GM10248 (cell line): ENCODE measurements around the gene LRRFIP1.

Source experiments
- CTCF ChIA-PET: fragments of 300-600 bp; sonication (Branson Sonifier 250); formaldehyde crosslinking; extraction: SDS; loops from one replicate; lab custom pipeline; 2021; ENCODE audit warnings: antibody characterized with exemption; lab: Yijun Ruan, JAX
- POLR2A ChIA-PET: fragments of 350-650 bp; sonication (Branson Sonifier 250); formaldehyde crosslinking; extraction: SDS; loops from one replicate; lab custom pipeline; 2020; ENCODE audit warnings: antibody characterized with exemption; lab: Yijun Ruan, JAX
- DNase-seq: peaks from one replicate; pipeline ENCODE4 v3.0.0; 2012; ENCODE audit errors: extremely low spot score
- TF ChIP-seq, protein P1 (sequence below): IDR thresholded peaks from 2 replicates; pipeline ENCODE4 v1.5.1; 2012; ENCODE audit warnings: mild to moderate bottlenecking, low read depth; ENCODE audit errors: extremely low read depth, missing control alignments, control extremely low read depth

LRRFIP1 gene

DNA sequence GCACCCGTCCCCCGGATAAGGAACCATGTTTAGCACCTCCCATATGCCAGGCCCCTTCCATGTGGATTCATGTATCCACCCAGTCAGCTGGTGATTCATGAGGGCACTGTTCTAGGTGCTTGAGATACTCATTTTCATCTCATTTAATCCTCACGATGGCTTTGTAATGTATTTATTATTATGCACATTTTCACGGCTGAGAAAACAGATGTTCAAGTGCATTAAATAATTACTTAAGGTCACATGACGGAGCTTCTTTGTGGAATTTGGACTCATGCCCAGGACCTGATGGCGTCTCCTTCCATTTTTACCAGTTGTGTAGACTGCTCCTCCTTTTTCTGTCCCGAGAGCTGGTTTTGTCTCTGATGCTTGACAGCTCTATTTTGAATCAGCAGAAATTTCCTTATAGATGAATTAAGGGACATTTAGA is 99.0 kb downstream of the LRRFIP1 start:
- POLR2A ChIA-PET, result no interaction called here
- DNase-seq, result no peak
- CTCF ChIA-PET, result interaction anchor here (1.4 to 14.7 kb wide), 2 partner anchors 14 to 19 kb away, joined by 3 to 113 read pairs; no protein-coding TSS in a partner anchor
- TF ChIP-seq, protein P1, sequence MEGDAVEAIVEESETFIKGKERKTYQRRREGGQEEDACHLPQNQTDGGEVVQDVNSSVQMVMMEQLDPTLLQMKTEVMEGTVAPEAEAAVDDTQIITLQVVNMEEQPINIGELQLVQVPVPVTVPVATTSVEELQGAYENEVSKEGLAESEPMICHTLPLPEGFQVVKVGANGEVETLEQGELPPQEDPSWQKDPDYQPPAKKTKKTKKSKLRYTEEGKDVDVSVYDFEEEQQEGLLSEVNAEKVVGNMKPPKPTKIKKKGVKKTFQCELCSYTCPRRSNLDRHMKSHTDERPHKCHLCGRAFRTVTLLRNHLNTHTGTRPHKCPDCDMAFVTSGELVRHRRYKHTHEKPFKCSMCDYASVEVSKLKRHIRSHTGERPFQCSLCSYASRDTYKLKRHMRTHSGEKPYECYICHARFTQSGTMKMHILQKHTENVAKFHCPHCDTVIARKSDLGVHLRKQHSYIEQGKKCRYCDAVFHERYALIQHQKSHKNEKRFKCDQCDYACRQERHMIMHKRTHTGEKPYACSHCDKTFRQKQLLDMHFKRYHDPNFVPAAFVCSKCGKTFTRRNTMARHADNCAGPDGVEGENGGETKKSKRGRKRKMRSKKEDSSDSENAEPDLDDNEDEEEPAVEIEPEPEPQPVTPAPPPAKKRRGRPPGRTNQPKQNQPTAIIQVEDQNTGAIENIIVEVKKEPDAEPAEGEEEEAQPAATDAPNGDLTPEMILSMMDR, result no peak

DNA sequence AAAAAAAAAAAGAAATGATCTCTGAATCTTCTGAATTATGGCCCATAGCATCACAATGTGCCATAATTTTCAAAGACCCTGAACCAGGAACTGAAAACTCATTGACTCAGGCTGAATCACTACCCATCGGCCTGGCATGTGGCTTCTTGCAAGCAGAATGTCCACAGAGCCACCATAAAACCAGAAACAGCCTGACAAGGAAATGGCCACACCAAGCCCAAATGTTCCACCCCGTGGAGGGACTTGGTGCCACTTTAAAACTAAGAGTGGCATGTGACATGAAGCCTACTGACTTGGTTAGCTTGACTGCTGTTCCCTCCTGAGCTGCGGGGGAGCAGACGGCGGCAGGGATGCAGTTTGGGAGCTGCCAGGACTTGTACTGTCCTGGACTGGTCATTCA is 100.0 kb downstream of the LRRFIP1 start:
- ChIA-PET CTCF (interaction anchor here (1.4 to 14.7 kb wide), 3 partner anchors 15 to 54 kb away, joined by 3 to 113 read pairs (median 6); no protein-coding TSS in a partner anchor), POLR2A (no interaction called here)
- TF ChIP-seq, protein P1, result no peak
- no peak for DNase-seq

DNA sequence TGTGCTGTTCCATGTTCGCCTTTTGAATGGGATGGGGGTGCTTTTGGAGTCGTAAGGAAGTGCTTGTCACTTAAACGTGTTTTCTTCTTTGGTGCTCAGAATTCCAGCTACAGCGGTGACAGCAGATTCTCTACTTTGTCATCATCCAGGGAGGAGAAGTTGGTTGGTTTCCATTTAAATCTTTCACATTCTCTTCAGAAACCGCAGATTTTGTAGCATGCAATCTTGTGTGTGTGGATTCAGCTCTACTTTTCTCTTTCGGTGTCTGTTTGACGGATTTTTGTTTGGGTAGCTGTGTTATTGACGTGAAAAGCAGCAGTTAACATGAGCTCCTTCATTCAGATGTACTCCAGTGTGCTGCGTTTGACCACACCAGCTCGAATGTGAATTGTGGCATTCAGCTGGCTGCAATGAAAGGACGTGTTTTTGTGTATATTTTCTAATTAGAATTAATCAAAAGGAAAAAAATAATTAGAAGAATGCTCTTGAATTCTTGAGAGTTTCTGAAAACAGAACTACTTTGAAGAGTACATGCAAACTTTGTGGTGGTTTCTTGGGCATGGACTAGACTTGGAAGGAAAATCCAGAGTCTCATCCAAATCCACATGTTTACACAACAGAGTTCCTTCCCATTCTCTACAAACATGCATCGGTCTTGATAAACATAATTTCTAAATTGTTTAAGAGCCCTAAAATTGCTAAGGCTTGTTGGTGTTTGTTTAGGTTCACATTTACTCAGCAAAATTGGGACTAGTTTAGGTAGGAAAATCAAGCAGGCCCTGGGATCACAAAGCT is 102.5 kb downstream of the LRRFIP1 start:
- POLR2A ChIA-PET, result no interaction called here
- no peak for DNase-seq
- CTCF ChIA-PET, result interaction anchor here (1.2 to 14.7 kb wide), 2 partner anchors 16 to 29 kb away, joined by 3 to 113 read pairs; no protein-coding TSS in a partner anchor
- TF ChIP-seq, protein P1, result no peak

DNA sequence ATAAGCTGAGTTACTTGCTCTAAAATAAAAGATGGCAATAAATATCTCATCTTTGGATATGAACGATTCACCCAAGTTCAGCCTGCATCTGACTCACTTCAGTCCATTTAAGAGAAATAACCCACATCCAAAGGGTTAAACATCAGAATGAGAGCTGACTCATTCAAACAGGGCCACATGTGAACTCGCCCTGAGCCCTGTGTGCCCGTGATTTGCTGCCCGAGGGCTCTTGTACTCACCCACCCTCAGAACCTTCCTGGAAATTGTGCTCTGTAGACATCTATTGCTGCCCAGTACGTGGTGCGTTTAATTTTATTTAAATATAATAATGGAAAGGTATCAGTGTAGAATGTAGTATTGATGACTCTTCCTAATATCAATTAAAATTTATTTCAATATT is 104.3 kb downstream of the LRRFIP1 start:
- TF ChIP-seq, protein P1, result no peak
- POLR2A ChIA-PET, result no interaction called here
- DNase-seq, result no peak
- CTCF ChIA-PET, result interaction anchor here (1.3 to 14.7 kb wide), 3 partner anchors 13 to 29 kb away, joined by 3 to 113 read pairs (median 4); no protein-coding TSS in a partner anchor

DNA sequence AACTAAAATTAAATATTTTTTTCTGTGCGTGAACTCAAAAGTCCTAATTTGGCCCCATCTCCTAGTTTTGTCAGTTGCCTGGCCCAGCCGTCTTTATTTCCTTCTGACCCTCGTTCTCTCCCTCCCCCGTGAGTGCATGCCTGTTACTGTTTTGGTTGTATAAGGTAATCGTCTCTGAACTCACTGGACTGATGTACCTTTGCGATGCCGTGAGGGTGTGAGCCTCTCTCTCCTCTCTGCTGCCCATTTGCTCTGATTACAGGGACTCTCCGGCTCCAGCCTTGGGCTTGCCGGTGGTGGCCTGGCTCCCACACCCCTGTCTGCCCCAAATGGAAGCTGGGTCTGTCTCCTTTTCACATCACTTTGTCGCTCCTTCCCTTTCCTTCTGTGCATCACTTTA is 104.7 kb downstream of the LRRFIP1 start:
- ChIA-PET CTCF (interaction anchor here (1.3 to 14.7 kb wide), 5 partner anchors 13 to 59 kb away, joined by 3 to 113 read pairs (median 4); no protein-coding TSS in a partner anchor), POLR2A (no interaction called here)
- TF ChIP-seq, protein P1, result no peak
- no peak for DNase-seq

DNA sequence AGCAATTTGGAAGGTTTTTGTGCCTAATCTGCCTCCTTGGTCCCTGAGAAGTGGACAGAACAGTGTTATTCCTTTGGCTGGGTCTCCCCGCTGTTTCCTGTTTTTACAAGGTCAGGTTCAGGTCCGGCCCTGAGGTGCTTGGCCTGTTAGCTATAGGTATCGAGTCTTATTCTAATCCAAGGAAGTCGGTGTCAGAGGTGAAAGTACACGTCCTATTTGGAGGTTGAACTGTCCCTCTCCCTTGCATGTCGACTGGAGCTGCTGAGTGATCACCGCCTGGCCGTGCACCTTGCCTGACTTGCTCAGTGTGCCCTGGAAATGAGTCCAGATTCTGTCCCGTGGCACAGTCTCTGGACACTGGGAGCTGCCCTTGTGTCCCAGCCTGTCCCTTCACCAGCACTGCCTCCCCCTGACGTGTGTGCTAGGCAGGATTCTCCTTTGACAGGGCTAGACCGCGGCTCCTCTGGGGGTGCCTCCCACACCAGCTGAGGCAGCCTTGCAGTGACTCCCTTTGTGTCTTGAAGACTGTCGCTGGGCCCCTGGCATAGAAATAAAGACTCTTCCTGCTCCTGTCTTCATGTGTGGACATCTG is 105.5 kb downstream of the LRRFIP1 start:
- ChIA-PET POLR2A (no interaction called here), CTCF (interaction anchor here (1.0 to 14.7 kb wide), 5 partner anchors 12 to 60 kb away, joined by 3 to 113 read pairs (median 5); no protein-coding TSS in a partner anchor)
- no peak for DNase-seq
- TF ChIP-seq, protein P1, result no peak
